ENCODE data around the gene LILRA2.

GRCh38 chr19:54526972-54527371, 46.6 kb upstream of the LILRA2 start:
- TF ChIP-seq EZH2 (IDR thresholded peaks at IDR 0.05; ENCODE audit: borderline replicate concordance, low read depth, low read length, severe bottlenecking) = no peak
- no peak for TF ChIP-seq CTCF (IDR thresholded peaks at IDR 0.05; ENCODE audit: borderline replicate concordance, extremely low read depth, low read length, poor library complexity, severe bottlenecking)

All from DND-41 (cell line).